IMR-90 (cell line): ENCODE data around the gene SH3RF3. TPM values are rescaled to one million over a fixed set of nuclear protein-coding genes. Genes with fewer than 3 reads are reported as not detected.
A peak's percentile ranks its signal among the peaks of the same experiment; 100 is the strongest.

ENCODE experiments used
- ATAC-seq: fragments of 200-7000 bp; cut with Tn5 transposase; 2 replicates; pipeline ENCODE4 v1.9.1; 2020; ENCODE audit warnings: low read depth, mild to moderate bottlenecking, moderate library complexity
- BruUV-seq: library from RNA; stranded (reverse); fragments of 400-500 nt; replicated peaks from 2 replicates; lab custom pipeline; 2021; lab: Mats Ljungman, UMichigan
- CTCF ChIA-PET: fragments of 300-600 bp; formaldehyde crosslinking; extraction: SDS; loops from one replicate; lab custom pipeline; 2021; ENCODE audit warnings: antibody characterized with exemption; lab: Yijun Ruan, JAX
- POLR2A ChIA-PET: fragments of 300-600 bp; sonication (Branson Sonifier 250); formaldehyde crosslinking; loops from one replicate; lab custom pipeline; 2022; ENCODE audit warnings: antibody characterized with exemption; ENCODE audit not compliant: unreplicated experiment; lab: Charles Lee
- DNase-seq: peaks from one replicate; pipeline ENCODE4 v3.0.0; 2013
- H2AFZ ChIP-seq: replicated peaks from 2 replicates; pipeline ENCODE3; 2013; ENCODE audit warnings: low read length, mild to moderate bottlenecking; ENCODE audit not compliant: poor library complexity
- H2AK5ac ChIP-seq: 2 replicates; pipeline ENCODE4 v1.6.1; 2013; ENCODE audit warnings: low read depth, low read length, inconsistent platforms
- H2AK9ac ChIP-seq: replicated peaks from 2 replicates; pipeline ENCODE3; 2013; ENCODE audit warnings: mild to moderate bottlenecking, low read depth, low read length, moderate library complexity; ENCODE audit not compliant: poor library complexity
- H2BK120ac ChIP-seq: 2 replicates; pipeline ENCODE4 v1.6.1; 2013; ENCODE audit warnings: low read depth, low read length, inconsistent platforms
- H2BK15ac ChIP-seq: 3 replicates; pipeline ENCODE4 v1.6.1; 2013; ENCODE audit warnings: low read depth, low read length, inconsistent platforms
- H2BK20ac ChIP-seq: 2 replicates; pipeline ENCODE4 v1.6.1; 2013; ENCODE audit warnings: low read depth, mild to moderate bottlenecking, inconsistent platforms, low read length, moderate library complexity
- H2BK5ac ChIP-seq: 2 replicates; pipeline ENCODE4 v1.6.1; 2013; ENCODE audit warnings: mild to moderate bottlenecking, low read depth, low read length, inconsistent platforms; ENCODE audit not compliant: poor library complexity, severe bottlenecking
- H3K14ac ChIP-seq: replicated peaks from 2 replicates; pipeline ENCODE4 v1.6.1; 2013; ENCODE audit warnings: low read depth, low read length, inconsistent platforms
- H3K18ac ChIP-seq: 2 replicates; pipeline ENCODE4 v1.6.1; 2013; ENCODE audit warnings: low read depth, low read length, control low read depth
- H3K23ac ChIP-seq: 2 replicates; pipeline ENCODE4 v1.6.1; 2013; ENCODE audit warnings: low read depth, low read length, inconsistent platforms
- H3K27ac ChIP-seq: 2 replicates; pipeline ENCODE4 v1.5.1; 2013; ENCODE audit warnings: mild to moderate bottlenecking, control low read depth, low read length; ENCODE audit not compliant: insufficient read depth
- H3K27me3 ChIP-seq: 2 replicates; pipeline ENCODE4 v1.6.1; 2013; ENCODE audit warnings: low read length; ENCODE audit not compliant: control insufficient read depth, insufficient read depth
- H3K36me3 ChIP-seq: 2 replicates; pipeline ENCODE4 v1.6.1; 2013; ENCODE audit warnings: low read length, mixed read lengths; ENCODE audit not compliant: control insufficient read depth, insufficient read depth
- H3K4ac ChIP-seq: 2 replicates; pipeline ENCODE4 v1.6.1; 2013; ENCODE audit warnings: low read depth, low read length, inconsistent platforms
- H3K4me1 ChIP-seq: 2 replicates; pipeline ENCODE4 v1.6.1; 2013; ENCODE audit warnings: low read length, mixed read lengths; ENCODE audit not compliant: control insufficient read depth, insufficient read depth
- H3K4me2 ChIP-seq: 2 replicates; pipeline ENCODE4 v1.6.1; 2013; ENCODE audit warnings: low read depth, mild to moderate bottlenecking, control low read depth, low read length, moderate library complexity
- H3K4me3 ChIP-seq: 2 replicates; pipeline ENCODE4 v1.5.1; 2013; ENCODE audit warnings: low read depth, mild to moderate bottlenecking, control low read depth, low read length, moderate library complexity; ENCODE audit not compliant: insufficient read depth
- H3K56ac ChIP-seq: 2 replicates; pipeline ENCODE4 v1.6.1; 2013; ENCODE audit warnings: low read length, inconsistent platforms; ENCODE audit not compliant: insufficient read depth; ENCODE audit errors: extremely low read depth
- H3K79me1 ChIP-seq, 2 experiments: 2 replicates each; pipeline ENCODE4 v1.6.1; 2013; ENCODE audit warnings: low read length in 2 of 2, inconsistent platforms in 1 of 2, low read depth in 1 of 2
- H3K9ac ChIP-seq: 2 replicates; pipeline ENCODE4 v1.6.1; 2013; ENCODE audit warnings: low read depth, low read length, control low read depth
- H3K9me1 ChIP-seq: 2 replicates; pipeline ENCODE4 v1.6.1; 2013; ENCODE audit warnings: low read length, inconsistent platforms; ENCODE audit not compliant: insufficient read depth
- H3K9me3 ChIP-seq: 2 replicates; pipeline ENCODE4 v1.6.1; 2013; ENCODE audit warnings: low read length; ENCODE audit not compliant: control insufficient read depth, insufficient read depth
- H4K20me1 ChIP-seq: 2 replicates; pipeline ENCODE4 v1.6.1; 2013; ENCODE audit warnings: low read length, inconsistent platforms; ENCODE audit not compliant: insufficient read depth
- H4K5ac ChIP-seq: 2 replicates; pipeline ENCODE4 v1.6.1; 2013; ENCODE audit warnings: mild to moderate bottlenecking, low read depth, low read length, control low read depth
- H4K8ac ChIP-seq, 2 experiments: 2 replicates each; pipeline ENCODE4 v1.6.1; 2013; ENCODE audit warnings: low read depth in 2 of 2, low read length in 2 of 2, control low read depth in 1 of 2, inconsistent platforms in 1 of 2
- H4K91ac ChIP-seq: 2 replicates; pipeline ENCODE4 v1.6.1; 2013; ENCODE audit warnings: low read depth, low read length, inconsistent platforms; ENCODE audit not compliant: insufficient read depth
- BHLHE40 ChIP-seq: fragments of 150-350 bp; IDR thresholded peaks from 2 replicates; pipeline ENCODE4 v1.6.1; 2016; ENCODE audit warnings: mild to moderate bottlenecking, low read depth, low read length
- CHD1 ChIP-seq: IDR thresholded peaks from 2 replicates; pipeline ENCODE4 v1.6.1; 2012; ENCODE audit warnings: low read depth, low read length, improper control_type of control experiment
- FOS ChIP-seq: fragments of 150-350 bp; IDR thresholded peaks from 2 replicates; pipeline ENCODE4 v1.6.1; 2016; ENCODE audit warnings: low read depth, low read length
- MAFK ChIP-seq: IDR thresholded peaks from 2 replicates; pipeline ENCODE4 v1.6.1; 2012; ENCODE audit warnings: low read depth, low read length, improper control_type of control experiment
- MAZ ChIP-seq: IDR thresholded peaks from 2 replicates; pipeline ENCODE4 v1.6.1; 2012; ENCODE audit warnings: low read depth, mild to moderate bottlenecking, low read length, improper control_type of control experiment, moderate library complexity, borderline replicate concordance
- NFE2L2 ChIP-seq: fragments of 150-350 bp; IDR thresholded peaks from 2 replicates; pipeline ENCODE4 v1.6.1; 2016; ENCODE audit warnings: low read depth, mild to moderate bottlenecking, low read length
- POLR2A ChIP-seq: IDR thresholded peaks from 2 replicates; pipeline ENCODE4 v1.6.1; 2012; ENCODE audit warnings: mild to moderate bottlenecking, low read depth, low read length
- RFX5 ChIP-seq: IDR thresholded peaks from 2 replicates; pipeline ENCODE4 v1.8.0; 2012; ENCODE audit warnings: low read depth, mild to moderate bottlenecking, low read length, moderate library complexity
- SMC3 ChIP-seq: fragments of 150-350 bp; IDR thresholded peaks from 2 replicates; pipeline ENCODE4 v1.6.1; 2016; ENCODE audit warnings: low read depth, mild to moderate bottlenecking, antibody characterized with exemption, low read length, moderate library complexity
- USF2 ChIP-seq: fragments of 150-350 bp; IDR thresholded peaks from 2 replicates; pipeline ENCODE4 v1.6.1; 2017; ENCODE audit warnings: mild to moderate bottlenecking, antibody characterized with exemption, low read length, low read depth
- WGBS, 2 experiments: methylation state at CpG; one replicate each; pipeline versions ENCODE4 v1.1.5 to v1.1.7; 2013; ENCODE audit warnings: missing lambda C conversion rate in 2 of 2; ENCODE audit not compliant: insufficient read length in 1 of 2; ENCODE audit errors: extremely low coverage in 2 of 2; 5-methylcytosine and 5-hydroxymethylcytosine counted together
- dilution Hi-C: fragments of 300-500 bp; cut with HindIII; formaldehyde crosslinking; loops from one replicate; pipeline ENCODE4 v1.14.3; 2018; ENCODE audit warnings: low sequenced_read_pairs; ENCODE audit not compliant: unreplicated experiment
- in situ Hi-C: fragments of 300-500 bp; cut with MboI; formaldehyde crosslinking; loops from 3 replicates; pipeline ENCODE4 v1.14.3; 2019; ENCODE audit warnings: low sequenced_read_pairs, inconsistent platforms, mixed read lengths
- intact Hi-C: fragments of 100-400 bp; cut with micrococcal nuclease; formaldehyde crosslinking; loops from 2 replicates; pipeline ENCODE4 v1.10.0; 2022
- polyA plus RNA-seq, 3 experiments: library from polyadenylated mRNA; depleted of rRNA; stranded (reverse); fragments of >200 nt; gene quantifications; 2 replicates each; pipeline ENCODE4 v1.2.3, GENCODE V29; 2012; ENCODE audit warnings: low replicate concordance in 1 of 3
- total RNA-seq: library from RNA; depleted of rRNA; stranded (reverse); fragments of >200 nt; gene quantifications from 2 replicates; pipeline ENCODE4 v1.2.3, GENCODE V29; 2012
- TF ChIP-seq, protein P1 (sequence below): fragments of 150-350 bp; IDR thresholded peaks from 2 replicates; pipeline ENCODE4 v1.6.1; 2016; ENCODE audit warnings: low read depth, mild to moderate bottlenecking, low read length, moderate library complexity, borderline replicate concordance

Gene SH3RF3
- total and polyA plus RNA-seq, 2 of the 4 experiments (the other 2 are of a cell fraction): 3.4 to 5.3 TPM

- H3K4me3 ChIP-seq: no peak overlapping the region
- in situ Hi-C loops: loop anchor here (25.0 kb wide), 1 partner anchor 190 kb away; no protein-coding TSS in a partner anchor
- TF ChIP-seq RFX5 (no peak), SMC3 (no peak), CHD1 (no peak), NFE2L2 (no peak), FOS (no peak), USF2 (no peak), MAZ (no peak), POLR2A (no peak), BHLHE40 (no peak), MAFK (no peak)
- TF ChIP-seq, protein P1, sequence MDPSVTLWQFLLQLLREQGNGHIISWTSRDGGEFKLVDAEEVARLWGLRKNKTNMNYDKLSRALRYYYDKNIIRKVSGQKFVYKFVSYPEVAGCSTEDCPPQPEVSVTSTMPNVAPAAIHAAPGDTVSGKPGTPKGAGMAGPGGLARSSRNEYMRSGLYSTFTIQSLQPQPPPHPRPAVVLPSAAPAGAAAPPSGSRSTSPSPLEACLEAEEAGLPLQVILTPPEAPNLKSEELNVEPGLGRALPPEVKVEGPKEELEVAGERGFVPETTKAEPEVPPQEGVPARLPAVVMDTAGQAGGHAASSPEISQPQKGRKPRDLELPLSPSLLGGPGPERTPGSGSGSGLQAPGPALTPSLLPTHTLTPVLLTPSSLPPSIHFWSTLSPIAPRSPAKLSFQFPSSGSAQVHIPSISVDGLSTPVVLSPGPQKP: no peak
Observed at GRCh38 chr2:109147405-109147804, 18.4 kb downstream of the SH3RF3 start.

More at GRCh38 chr2:109147405-109147804, 18.4 kb downstream of the SH3RF3 start:
- Histone ChIP-seq H2BK15ac (no peak overlapping the region), H3K4me2 (no peak overlapping the region), H2BK120ac (no peak overlapping the region), H3K79me1 (peaks cover 67 to 95% of the 10 kb centered on the region in 2 experiments), H4K8ac (no peak overlapping the region), H3K14ac (0 out of 2 replicates have a peak overlapping the region, but pooled peaks have one; percentile 37), H3K4me1 (peaks cover 16% of the 10 kb centered on the region), H3K9ac (no peak overlapping the region), H3K23ac (no peak overlapping the region), H2AK5ac (no peak overlapping the region), H3K27me3 (no peaks in the 10 kb centered on the region), H2AFZ (no peak overlapping the region), H2BK20ac (no peak overlapping the region), H3K27ac (no peak overlapping the region), H4K5ac (no peak overlapping the region), H4K91ac (no peak overlapping the region), H3K9me3 (no peaks in the 10 kb centered on the region), H3K36me3 (no peaks in the 10 kb centered on the region), H3K56ac (no peak overlapping the region), H3K9me1 (peaks cover 45% of the 10 kb centered on the region), H4K20me1 (peaks cover 93% of the 10 kb centered on the region), H3K4ac (no peak overlapping the region), H2AK9ac (no peak overlapping the region), H3K18ac (no peak overlapping the region), H2BK5ac (no peak overlapping the region)
- ChIA-PET CTCF (no interaction called here), POLR2A (no interaction called here)
- ATAC-seq: no peak
- BruUV-seq: no TSS peak
- intact Hi-C loops (no loop called here), dilution Hi-C loops (no loop called here)
- DNase-seq: no peak
- WGBS, 2 experiments: 83% methylated on average over 1 of the region's 7 CpGs; no CpG with 5 or more reads in 1 of the 2 experiments
